OCI-LY1 (cell line): Measurements from ENCODE around the gene COL11A2.
A peak's percentile ranks its signal among the peaks of the same experiment; 100 is the strongest.

Experiments
- H2AFZ ChIP-seq: fragments of 200-600 bp; sonication (generic), shearing (Covaris generic); 2 replicates; pipeline ENCODE4 v1.6.0; 2014; ENCODE audit warnings: antibody characterized with exemption, mild to moderate bottlenecking, low read length
- H3F3A ChIP-seq: fragments of 200-600 bp; sonication (generic), shearing (Covaris generic); 2 replicates; pipeline ENCODE4 v1.6.0; 2014; ENCODE audit warnings: mild to moderate bottlenecking, antibody characterized with exemption, low read length, moderate library complexity; ENCODE audit not compliant: insufficient read depth
- H3K27ac ChIP-seq: fragments of 200-600 bp; sonication (generic); 2 replicates; pipeline ENCODE4 v1.5.1; 2014; ENCODE audit warnings: low read length, mixed run types, mild to moderate bottlenecking, low read depth; ENCODE audit not compliant: poor library complexity, severe bottlenecking
- H3K27me3 ChIP-seq: fragments of 200-600 bp; sonication (generic); 2 replicates; pipeline ENCODE4 v1.6.0; 2014; ENCODE audit warnings: antibody characterized with exemption, mild to moderate bottlenecking, low read length, moderate library complexity; ENCODE audit not compliant: insufficient read depth
- H3K36me3 ChIP-seq: fragments of 200-600 bp; sonication (generic); 2 replicates; pipeline ENCODE4 v1.6.1; 2014; ENCODE audit warnings: mild to moderate bottlenecking, antibody characterized with exemption, low read length, moderate library complexity, mixed read lengths; ENCODE audit not compliant: insufficient read depth
- H3K4me1 ChIP-seq: fragments of 200-600 bp; sonication (generic); 2 replicates; pipeline ENCODE4 v1.5.1; 2014; ENCODE audit warnings: mild to moderate bottlenecking, low read length, moderate library complexity; ENCODE audit not compliant: insufficient read depth, severe bottlenecking
- H3K4me2 ChIP-seq: fragments of 200-600 bp; sonication (generic), shearing (Covaris generic); 2 replicates; pipeline ENCODE4 v1.6.1; 2014; ENCODE audit warnings: low read length
- H3K4me3 ChIP-seq: fragments of 200-600 bp; sonication (generic); 2 replicates; pipeline ENCODE4 v1.5.1; 2014; ENCODE audit warnings: low read length, low read depth, mild to moderate bottlenecking, mixed read lengths; ENCODE audit not compliant: poor library complexity, severe bottlenecking
- H3K79me2 ChIP-seq: fragments of 200-600 bp; shearing (Covaris generic); 2 replicates; pipeline ENCODE4 v1.6.1; 2016; ENCODE audit warnings: mixed run types, low read length, mixed read lengths; ENCODE audit not compliant: insufficient read depth
- H3K9ac ChIP-seq: fragments of 200-600 bp; sonication (generic), shearing (Covaris generic); 2 replicates; pipeline ENCODE4 v1.6.1; 2014; ENCODE audit warnings: mild to moderate bottlenecking, low read length, mixed read lengths
- H3K9me2 ChIP-seq: fragments of 200-600 bp; sonication (generic), shearing (Covaris generic); 2 replicates; pipeline ENCODE4 v1.6.1; 2014; ENCODE audit warnings: low read depth, mild to moderate bottlenecking, low read length, mixed read lengths
- H3K9me3 ChIP-seq: fragments of 200-600 bp; shearing (Covaris generic); 2 replicates; pipeline ENCODE4 v1.6.1; 2014; ENCODE audit warnings: low read length, mixed read lengths
- H4K20me1 ChIP-seq: fragments of 200-600 bp; sonication (generic), shearing (Covaris generic); 2 replicates; pipeline ENCODE4 v1.6.0; 2016; ENCODE audit warnings: mild to moderate bottlenecking, low read length; ENCODE audit not compliant: insufficient read depth
- EZH2 ChIP-seq: fragments of 200-600 bp; sonication (generic), shearing (Covaris generic); IDR thresholded peaks from 2 replicates; pipeline ENCODE4 v1.8.0; 2017; ENCODE audit warnings: borderline replicate concordance, mixed run types, mild to moderate bottlenecking, antibody characterized with exemption, low read length, moderate library complexity, mixed read lengths
- TF ChIP-seq, protein P1 (sequence below): fragments of 200-600 bp; sonication (generic), shearing (Covaris generic); IDR thresholded peaks from 2 replicates; pipeline ENCODE4 v1.5.1; 2017; ENCODE audit warnings: mild to moderate bottlenecking, antibody characterized with exemption, low read length, moderate library complexity, mixed read lengths

Gene COL11A2

DNA sequence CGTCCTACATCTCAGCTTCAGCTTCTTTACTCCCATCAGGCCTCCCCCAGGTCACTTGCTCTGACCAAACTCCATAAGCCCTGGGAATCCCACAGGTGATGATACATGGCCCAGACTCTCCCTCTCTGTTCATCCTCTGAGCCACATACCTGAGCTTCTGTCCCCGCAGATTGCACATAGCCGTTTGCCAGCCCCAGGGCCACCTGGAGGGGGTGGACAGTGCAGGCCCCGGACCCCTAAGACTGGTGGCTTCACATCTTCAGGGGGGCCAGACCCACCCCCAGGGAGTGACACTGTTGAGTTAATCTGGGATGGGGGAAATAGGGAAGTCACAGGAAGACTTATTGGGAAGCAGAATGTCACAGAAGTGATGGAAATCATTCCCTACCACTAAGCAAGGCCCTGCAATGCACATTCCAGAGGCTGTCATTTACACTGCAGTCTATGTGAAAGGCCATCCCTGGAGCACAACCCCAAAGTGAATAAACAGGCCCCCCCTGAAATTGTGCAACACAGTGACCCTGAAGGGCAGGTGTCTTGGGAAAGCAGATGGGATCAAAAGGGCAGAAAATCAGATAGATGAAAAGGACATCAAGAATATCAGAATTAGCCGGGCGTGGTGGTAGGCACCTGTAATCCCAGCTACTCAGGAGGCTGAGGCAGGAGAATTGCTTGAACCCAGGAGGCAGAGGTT is 6.0 kb upstream of the COL11A2 start:
- no peaks in the 10 kb centered on the region for H3F3A ChIP-seq
- no peak overlapping the region for H3K4me3 ChIP-seq
- no peaks in the 10 kb centered on the region for H3K9me3 ChIP-seq
- H3K9me2 ChIP-seq: no peaks in the 10 kb centered on the region
- no peak overlapping the region for H3K27ac ChIP-seq
- H4K20me1 ChIP-seq: no peaks in the 10 kb centered on the region
- H2AFZ ChIP-seq: no peak overlapping the region
- peaks cover 50% of the 10 kb centered on the region for H3K36me3 ChIP-seq
- H3K4me1 ChIP-seq: peaks cover 35% of the 10 kb centered on the region
- H3K9ac ChIP-seq: no peak overlapping the region; the same call in 1 of the 2 replicates
- no peaks in the 10 kb centered on the region for H3K27me3 ChIP-seq
- no peaks in the 10 kb centered on the region for H3K79me2 ChIP-seq
- no peak for TF ChIP-seq EZH2
- TF ChIP-seq, protein P1, sequence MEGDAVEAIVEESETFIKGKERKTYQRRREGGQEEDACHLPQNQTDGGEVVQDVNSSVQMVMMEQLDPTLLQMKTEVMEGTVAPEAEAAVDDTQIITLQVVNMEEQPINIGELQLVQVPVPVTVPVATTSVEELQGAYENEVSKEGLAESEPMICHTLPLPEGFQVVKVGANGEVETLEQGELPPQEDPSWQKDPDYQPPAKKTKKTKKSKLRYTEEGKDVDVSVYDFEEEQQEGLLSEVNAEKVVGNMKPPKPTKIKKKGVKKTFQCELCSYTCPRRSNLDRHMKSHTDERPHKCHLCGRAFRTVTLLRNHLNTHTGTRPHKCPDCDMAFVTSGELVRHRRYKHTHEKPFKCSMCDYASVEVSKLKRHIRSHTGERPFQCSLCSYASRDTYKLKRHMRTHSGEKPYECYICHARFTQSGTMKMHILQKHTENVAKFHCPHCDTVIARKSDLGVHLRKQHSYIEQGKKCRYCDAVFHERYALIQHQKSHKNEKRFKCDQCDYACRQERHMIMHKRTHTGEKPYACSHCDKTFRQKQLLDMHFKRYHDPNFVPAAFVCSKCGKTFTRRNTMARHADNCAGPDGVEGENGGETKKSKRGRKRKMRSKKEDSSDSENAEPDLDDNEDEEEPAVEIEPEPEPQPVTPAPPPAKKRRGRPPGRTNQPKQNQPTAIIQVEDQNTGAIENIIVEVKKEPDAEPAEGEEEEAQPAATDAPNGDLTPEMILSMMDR: no peak
- H3K4me2 ChIP-seq: peak overlapping the region; percentile 9; the same call in 1 of the 2 replicates

DNA sequence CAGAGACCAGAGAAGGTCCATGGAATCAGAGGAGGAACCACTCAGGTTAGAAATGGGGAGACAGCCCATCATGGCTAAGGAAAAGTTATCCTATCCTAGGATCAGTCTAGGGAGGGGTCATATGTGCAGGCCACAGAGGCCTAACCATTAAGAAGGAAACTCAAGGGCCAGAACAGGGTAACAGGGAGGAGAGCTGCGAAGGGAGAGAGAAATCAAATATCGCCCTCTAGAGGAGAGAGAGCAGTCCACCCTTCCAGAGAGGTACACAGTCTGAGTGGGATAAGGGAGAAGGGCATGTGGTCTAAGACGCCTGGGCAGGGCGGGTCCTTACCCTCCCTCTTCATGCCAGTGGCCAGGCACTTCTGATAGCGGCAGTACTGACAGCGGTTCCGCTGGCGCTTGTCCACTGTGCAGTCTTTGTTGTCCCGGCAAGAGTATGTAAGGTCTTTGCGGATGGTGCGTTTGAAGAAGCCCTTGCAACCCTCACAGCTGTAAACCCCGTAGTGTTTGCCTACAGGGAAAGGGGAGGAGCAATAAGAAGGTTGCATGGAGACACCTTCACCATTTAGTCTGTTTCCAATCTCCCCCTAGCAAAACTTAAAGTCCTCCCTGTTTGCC is 5.3 kb upstream of the COL11A2 start:
- peaks cover 43% of the 10 kb centered on the region for H3K36me3 ChIP-seq
- H3K27me3 ChIP-seq: 0 out of 2 replicates have a peak, but pooled peaks cover 4% of the 10 kb centered on the region
- H3K9me2 ChIP-seq: no peaks in the 10 kb centered on the region
- H3K79me2 ChIP-seq: no peaks in the 10 kb centered on the region
- H3K9me3 ChIP-seq: no peaks in the 10 kb centered on the region
- H3K4me2 ChIP-seq: peak overlapping the region; percentile 9; the same call in 1 of the 2 replicates
- H3K9ac ChIP-seq: no peak overlapping the region
- no peaks in the 10 kb centered on the region for H3F3A ChIP-seq
- no peak overlapping the region for H2AFZ ChIP-seq
- no peak overlapping the region for H3K27ac ChIP-seq
- no peak overlapping the region for H3K4me3 ChIP-seq
- TF ChIP-seq, protein P1: peak; percentile 83
- TF ChIP-seq EZH2: no peak
- H3K4me1 ChIP-seq: peaks cover 41% of the 10 kb centered on the region
- H4K20me1 ChIP-seq: no peaks in the 10 kb centered on the region

DNA sequence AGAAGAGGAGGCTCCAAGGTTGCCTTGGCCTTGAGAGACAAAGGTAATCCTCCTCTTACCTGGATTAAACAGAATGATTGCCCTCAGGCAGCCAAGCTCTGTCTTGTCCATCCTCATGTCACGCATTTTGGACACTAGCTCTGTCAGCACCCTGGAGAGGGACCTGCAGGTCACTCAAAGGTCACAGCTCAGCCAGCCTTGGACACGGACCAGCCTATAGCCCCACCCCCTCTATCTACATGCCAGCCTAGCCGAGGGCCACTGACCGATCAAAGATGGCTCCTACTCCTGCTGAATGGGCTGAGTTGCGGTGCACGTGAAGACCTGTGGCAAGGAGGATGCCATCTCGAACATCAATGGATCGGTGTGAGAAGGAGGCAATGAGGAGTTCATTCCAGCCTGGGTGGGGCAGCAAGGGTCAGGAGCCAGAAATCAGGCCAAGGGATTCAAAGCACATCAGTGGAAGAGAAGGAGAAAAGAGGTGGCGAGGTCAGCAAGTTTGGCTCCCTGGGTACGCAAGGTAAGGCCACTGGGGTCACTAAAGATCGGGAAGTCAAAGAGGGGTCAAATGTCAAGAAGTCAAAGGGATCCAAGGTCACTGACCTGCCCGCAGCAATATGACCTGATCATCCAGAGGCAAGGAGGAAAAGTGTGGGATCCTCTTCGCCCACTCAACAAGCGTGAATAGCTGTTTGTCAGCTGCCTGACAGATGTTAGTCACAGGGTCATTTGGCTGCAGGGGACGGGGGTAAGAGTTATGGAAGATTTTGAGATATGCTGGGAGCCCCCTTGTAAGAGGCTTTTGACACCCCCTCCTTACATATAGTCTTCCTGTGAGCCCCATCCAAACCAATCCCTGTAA is 3.3 kb upstream of the COL11A2 start:
- Histone ChIP-seq H3K4me2 (no peak overlapping the region), H3K36me3 (peaks cover 35% of the 10 kb centered on the region), H3F3A (no peaks in the 10 kb centered on the region), H3K4me1 (peaks cover 31% of the 10 kb centered on the region), H3K9ac (no peak overlapping the region), H3K4me3 (no peak overlapping the region), H3K79me2 (no peaks in the 10 kb centered on the region), H2AFZ (no peak overlapping the region), H3K9me2 (no peaks in the 10 kb centered on the region), H4K20me1 (no peaks in the 10 kb centered on the region), H3K27me3 (peaks cover 13% of the 10 kb centered on the region; the same call in 1 of the 2 replicates), H3K27ac (no peak overlapping the region), H3K9me3 (no peaks in the 10 kb centered on the region)
- TF ChIP-seq EZH2: no peak
- TF ChIP-seq, protein P1: no peak
